NCI-H2196 treated with DMSO at 0.1 percent for 48 hours (cell line): Measurements from ENCODE around the gene KCNQ5.

ENCODE experiments used
- DNase-seq: peaks from one replicate; lab custom pipeline; 2025; ENCODE audit not compliant: unreplicated experiment; lab: John Stamatoyannopoulos, UW

KCNQ5 gene

GRCh38 chr6:72984981-72985665 lies 363.3 kb downstream of the KCNQ5 start:
- DNase-seq = no peak

GRCh38 chr6:72987301-72987700 lies 365.4 kb downstream of the KCNQ5 start:
- no peak for DNase-seq

GRCh38 chr6:72999995-73000394 lies 378.1 kb downstream of the KCNQ5 start:
- no peak for DNase-seq

- DNase-seq = no peak
Measured at GRCh38 chr6:73000460-73000859, 378.6 kb downstream of the KCNQ5 start.

GRCh38 chr6:73002588-73002987 lies 380.7 kb downstream of the KCNQ5 start:
- DNase-seq = no peak

GRCh38 chr6:73003302-73003701 lies 381.4 kb downstream of the KCNQ5 start:
- no peak for DNase-seq

- DNase-seq = no peak
Measured at GRCh38 chr6:73004231-73004630, 382.4 kb downstream of the KCNQ5 start.

GRCh38 chr6:73004861-73005260 lies 383.0 kb downstream of the KCNQ5 start:
- DNase-seq = no peak

GRCh38 chr6:73006146-73006545 lies 384.3 kb downstream of the KCNQ5 start:
- no peak for DNase-seq

- DNase-seq = no peak
Measured at GRCh38 chr6:73011945-73012344, 390.1 kb downstream of the KCNQ5 start.

GRCh38 chr6:73017476-73017875 lies 395.6 kb downstream of the KCNQ5 start:
- DNase-seq = no peak

GRCh38 chr6:73024598-73024997 lies 402.7 kb downstream of the KCNQ5 start:
- no peak for DNase-seq

- no peak for DNase-seq
Measured at GRCh38 chr6:73027691-73028090, 405.8 kb downstream of the KCNQ5 start.

GRCh38 chr6:73028124-73028766 lies 406.4 kb downstream of the KCNQ5 start:
- no peak for DNase-seq

GRCh38 chr6:73028893-73029450 lies 407.1 kb downstream of the KCNQ5 start:
- no peak for DNase-seq

GRCh38 chr6:73030257-73030656 lies 408.4 kb downstream of the KCNQ5 start:
- DNase-seq = no peak

GRCh38 chr6:73030791-73031782 lies 409.2 kb downstream of the KCNQ5 start:
- no peak for DNase-seq

- no peak for DNase-seq
Measured at GRCh38 chr6:73032586-73032985, 410.7 kb downstream of the KCNQ5 start.

GRCh38 chr6:73036689-73037088 lies 414.8 kb downstream of the KCNQ5 start:
- no peak for DNase-seq

- DNase-seq = no peak
Measured at GRCh38 chr6:73041051-73041450, 419.2 kb downstream of the KCNQ5 start.

GRCh38 chr6:73042892-73043291 lies 421.0 kb downstream of the KCNQ5 start:
- no peak for DNase-seq
